Measurements from ENCODE around the gene ADH6.
"Not testable (repeated sequence)": the region's sequence is repeated elsewhere in the genome, so short reads cannot be mapped to it uniquely, and the experiment has no call there.

Gene ADH6

GRCh38 chr4:99190336-99190735, 28.7 kb downstream of the ADH6 start:
- Histone ChIP-seq H3K27me3 (replicated peaks; ENCODE audit: insufficient read depth, low read length) (no peaks in the 10 kb centered on the region), H3K4me3 (ENCODE audit: low read length) (no peak overlapping the region), H3K79me2 (ENCODE audit: low read length) (no peaks in the 10 kb centered on the region), H3K9me2 (replicated peaks; ENCODE audit: insufficient read depth, low read length) (no peaks in the 10 kb centered on the region), H3K36me3 (replicated peaks; ENCODE audit: insufficient read depth, low read length) (no peaks in the 10 kb centered on the region), H3K4me2 (ENCODE audit: low read depth, low read length) (no peak overlapping the region), H2AFZ (ENCODE audit: low read length) (no peak overlapping the region), H3K27ac (ENCODE audit: low read length) (no peak overlapping the region), H3F3A (ENCODE audit: insufficient read depth, low read length) (no peaks in the 10 kb centered on the region), H3K9ac (ENCODE audit: low read length) (no peak overlapping the region), H4K20me1 (ENCODE audit: insufficient read depth, low read length) (no peaks in the 10 kb centered on the region), H3K9me3 (replicated peaks; ENCODE audit: insufficient read depth, low read length) (no peaks in the 10 kb centered on the region), H3K4me1 (ENCODE audit: low read length) (no peaks in the 10 kb centered on the region)
- no peak for DNase-seq
- TF ChIP-seq EZH2phosphoT487 (IDR thresholded peaks at IDR 0.05; ENCODE audit: low read length) (no peak), EZH2 (optimal IDR thresholded peaks at IDR 0.05; ENCODE audit: low read depth, low read length) (no peak)

GRCh38 chr4:99189900-99190299, 29.1 kb downstream of the ADH6 start:
- DNase-seq; H3K4me1 ChIP-seq (ENCODE audit: low read length); H4K20me1 ChIP-seq (ENCODE audit: insufficient read depth, low read length); H3K27ac ChIP-seq (ENCODE audit: low read length); H3K9me2 ChIP-seq (replicated peaks; ENCODE audit: insufficient read depth, low read length); H3K9me3 ChIP-seq (replicated peaks; ENCODE audit: insufficient read depth, low read length); H3F3A ChIP-seq (ENCODE audit: insufficient read depth, low read length); H2AFZ ChIP-seq (ENCODE audit: low read length); H3K79me2 ChIP-seq (ENCODE audit: low read length); H3K9ac ChIP-seq (ENCODE audit: low read length); H3K4me2 ChIP-seq (ENCODE audit: low read depth, low read length); H3K36me3 ChIP-seq (replicated peaks; ENCODE audit: insufficient read depth, low read length); H3K4me3 ChIP-seq (ENCODE audit: low read length); H3K27me3 ChIP-seq (replicated peaks; ENCODE audit: insufficient read depth, low read length): not testable (repeated sequence)

- TF ChIP-seq EZH2 (optimal IDR thresholded peaks at IDR 0.05; ENCODE audit: low read depth, low read length) (no peak), EZH2phosphoT487 (IDR thresholded peaks at IDR 0.05; ENCODE audit: low read length) (no peak)
- TF ChIP-seq, protein P1, sequence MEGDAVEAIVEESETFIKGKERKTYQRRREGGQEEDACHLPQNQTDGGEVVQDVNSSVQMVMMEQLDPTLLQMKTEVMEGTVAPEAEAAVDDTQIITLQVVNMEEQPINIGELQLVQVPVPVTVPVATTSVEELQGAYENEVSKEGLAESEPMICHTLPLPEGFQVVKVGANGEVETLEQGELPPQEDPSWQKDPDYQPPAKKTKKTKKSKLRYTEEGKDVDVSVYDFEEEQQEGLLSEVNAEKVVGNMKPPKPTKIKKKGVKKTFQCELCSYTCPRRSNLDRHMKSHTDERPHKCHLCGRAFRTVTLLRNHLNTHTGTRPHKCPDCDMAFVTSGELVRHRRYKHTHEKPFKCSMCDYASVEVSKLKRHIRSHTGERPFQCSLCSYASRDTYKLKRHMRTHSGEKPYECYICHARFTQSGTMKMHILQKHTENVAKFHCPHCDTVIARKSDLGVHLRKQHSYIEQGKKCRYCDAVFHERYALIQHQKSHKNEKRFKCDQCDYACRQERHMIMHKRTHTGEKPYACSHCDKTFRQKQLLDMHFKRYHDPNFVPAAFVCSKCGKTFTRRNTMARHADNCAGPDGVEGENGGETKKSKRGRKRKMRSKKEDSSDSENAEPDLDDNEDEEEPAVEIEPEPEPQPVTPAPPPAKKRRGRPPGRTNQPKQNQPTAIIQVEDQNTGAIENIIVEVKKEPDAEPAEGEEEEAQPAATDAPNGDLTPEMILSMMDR (IDR thresholded peaks at IDR 0.05; ENCODE audit: low read length), result no peak
- no peak overlapping the region for H3K9ac ChIP-seq (ENCODE audit: low read length)
- H3K79me2 ChIP-seq (ENCODE audit: low read length), result no peaks in the 10 kb centered on the region
- no peak overlapping the region for H3K4me2 ChIP-seq (ENCODE audit: low read depth, low read length)
- no peaks in the 10 kb centered on the region for H4K20me1 ChIP-seq (ENCODE audit: insufficient read depth, low read length)
- DNase-seq, result no peak
- no peaks in the 10 kb centered on the region for H3K36me3 ChIP-seq (replicated peaks; ENCODE audit: insufficient read depth, low read length)
- no peak overlapping the region for H3K27ac ChIP-seq (ENCODE audit: low read length)
- no peaks in the 10 kb centered on the region for H3F3A ChIP-seq (ENCODE audit: insufficient read depth, low read length)
- no peaks in the 10 kb centered on the region for H3K4me1 ChIP-seq (ENCODE audit: low read length)
- H3K9me3 ChIP-seq (replicated peaks; ENCODE audit: insufficient read depth, low read length), result no peaks in the 10 kb centered on the region
- H3K27me3 ChIP-seq (replicated peaks; ENCODE audit: insufficient read depth, low read length), result no peaks in the 10 kb centered on the region
- no peak overlapping the region for H3K4me3 ChIP-seq (ENCODE audit: low read length)
- no peak overlapping the region for H2AFZ ChIP-seq (ENCODE audit: low read length)
- H3K9me2 ChIP-seq (replicated peaks; ENCODE audit: insufficient read depth, low read length), result no peaks in the 10 kb centered on the region
These were observed 33.0 kb downstream of the ADH6 start for GRCh38 chr4:99186029-99186428.

DNA sequence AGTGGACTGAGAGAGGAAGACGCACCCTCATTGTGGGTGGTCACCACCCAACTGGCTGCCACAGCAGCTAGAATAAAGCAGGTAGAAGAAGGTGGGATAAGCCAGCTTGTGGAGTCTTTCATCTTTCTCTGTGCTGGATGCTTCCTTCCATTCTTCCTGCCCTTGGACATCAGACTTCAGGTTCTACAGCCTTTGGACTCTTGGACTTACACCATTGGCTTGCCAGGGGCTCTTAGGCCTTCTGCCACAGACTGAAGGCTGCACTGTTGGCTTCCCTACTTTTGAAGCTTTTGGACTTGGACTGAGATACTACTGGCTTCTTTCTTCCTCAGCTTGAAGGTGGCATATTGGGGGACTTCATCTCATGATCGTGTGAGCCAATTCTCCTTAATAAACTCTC, 33.5 kb downstream of the ADH6 start:
- DNase-seq, result no peak
- H3K9me2 ChIP-seq (replicated peaks; ENCODE audit: insufficient read depth, low read length), result no peaks in the 10 kb centered on the region
- H4K20me1 ChIP-seq (ENCODE audit: insufficient read depth, low read length), result no peaks in the 10 kb centered on the region
- H3K4me1 ChIP-seq (ENCODE audit: low read length), result no peaks in the 10 kb centered on the region
- H2AFZ ChIP-seq (ENCODE audit: low read length), result no peak overlapping the region
- no peak overlapping the region for H3K27ac ChIP-seq (ENCODE audit: low read length)
- no peak overlapping the region for H3K4me3 ChIP-seq (ENCODE audit: low read length)
- H3F3A ChIP-seq (ENCODE audit: insufficient read depth, low read length), result no peaks in the 10 kb centered on the region
- no peaks in the 10 kb centered on the region for H3K9me3 ChIP-seq (replicated peaks; ENCODE audit: insufficient read depth, low read length)
- H3K27me3 ChIP-seq (replicated peaks; ENCODE audit: insufficient read depth, low read length), result no peaks in the 10 kb centered on the region
- no peaks in the 10 kb centered on the region for H3K79me2 ChIP-seq (ENCODE audit: low read length)
- H3K9ac ChIP-seq (ENCODE audit: low read length), result no peak overlapping the region
- H3K4me2 ChIP-seq (ENCODE audit: low read depth, low read length), result no peak overlapping the region
- no peaks in the 10 kb centered on the region for H3K36me3 ChIP-seq (replicated peaks; ENCODE audit: insufficient read depth, low read length)
- TF ChIP-seq EZH2 (optimal IDR thresholded peaks at IDR 0.05; ENCODE audit: low read depth, low read length) (no peak), EZH2phosphoT487 (IDR thresholded peaks at IDR 0.05; ENCODE audit: low read length) (no peak)
- TF ChIP-seq, protein P1 (IDR thresholded peaks at IDR 0.05; ENCODE audit: low read length), result no peak
